HEK293T (cell line): ENCODE data around the gene TBCK.

ENCODE experiments used
- CTCF ChIA-PET: fragments of 350-600 bp; formaldehyde crosslinking; extraction: SDS; loops from one replicate; lab custom pipeline; 2021; ENCODE audit warnings: antibody characterized with exemption, inconsistent platforms; lab: Yijun Ruan, JAX
- POLR2A ChIA-PET: fragments of 350-600 bp; formaldehyde crosslinking; extraction: SDS; loops from one replicate; lab custom pipeline; 2020; ENCODE audit warnings: antibody characterized with exemption, inconsistent platforms; lab: Yijun Ruan, JAX
- DNase-seq: peaks from one replicate; pipeline ENCODE4 v3.0.0; 2012; ENCODE audit warnings: mixed read lengths; ENCODE audit errors: extremely low spot score
- ARNT ChIP-seq: fragments of 450-650 bp; IDR thresholded peaks from 2 replicates; pipeline ENCODE4 v1.6.1; 2017; ENCODE audit warnings: mild to moderate bottlenecking
- BHLHE40 ChIP-seq: fragments of 450-650 bp; IDR thresholded peaks from 2 replicates; pipeline ENCODE4 v1.6.1; 2016; ENCODE audit warnings: mild to moderate bottlenecking, moderate library complexity, borderline replicate concordance
- CTBP1 ChIP-seq: fragments of 450-650 bp; IDR thresholded peaks from 2 replicates; pipeline ENCODE4 v1.6.1; 2016; ENCODE audit warnings: borderline replicate concordance
- ELF4 ChIP-seq: fragments of 450-650 bp; IDR thresholded peaks from 2 replicates; pipeline ENCODE4 v1.6.1; 2017; ENCODE audit warnings: antibody characterized with exemption
- FOXA1 ChIP-seq: fragments of 450-650 bp; IDR thresholded peaks from 2 replicates; pipeline ENCODE4 v1.6.1; 2016; ENCODE audit warnings: mild to moderate bottlenecking
- FOXK2 ChIP-seq: fragments of 450-650 bp; IDR thresholded peaks from 2 replicates; pipeline ENCODE4 v1.6.1; 2016; ENCODE audit warnings: mild to moderate bottlenecking
- FOXM1 ChIP-seq: fragments of 450-650 bp; IDR thresholded peaks from 2 replicates; pipeline ENCODE4 v1.6.1; 2017; ENCODE audit warnings: mild to moderate bottlenecking, borderline replicate concordance
- HDGF ChIP-seq: fragments of 450-650 bp; IDR thresholded peaks from 2 replicates; pipeline ENCODE4 v1.6.1; 2017; ENCODE audit warnings: antibody characterized with exemption, borderline replicate concordance
- L3MBTL2 ChIP-seq: fragments of 450-650 bp; conservative IDR thresholded peaks from 2 replicates; pipeline ENCODE4 v1.6.1; 2016; ENCODE audit warnings: mild to moderate bottlenecking
- LEF1 ChIP-seq: fragments of 450-650 bp; IDR thresholded peaks from 2 replicates; pipeline ENCODE4 v1.6.1; 2017; ENCODE audit warnings: mild to moderate bottlenecking, borderline replicate concordance
- NFRKB ChIP-seq: fragments of 450-650 bp; IDR thresholded peaks from 2 replicates; pipeline ENCODE4 v1.6.1; 2016; ENCODE audit warnings: mild to moderate bottlenecking, moderate library complexity
- SP1 ChIP-seq: fragments of 450-650 bp; IDR thresholded peaks from 2 replicates; pipeline ENCODE4 v1.6.1; 2017
- SUZ12 ChIP-seq: fragments of 450-650 bp; IDR thresholded peaks from 2 replicates; pipeline ENCODE4 v1.6.1; 2016; ENCODE audit warnings: mild to moderate bottlenecking
- TARDBP ChIP-seq: fragments of 450-650 bp; IDR thresholded peaks from 2 replicates; pipeline ENCODE4 v1.6.1; 2016
- ZNF384 ChIP-seq: fragments of 450-650 bp; IDR thresholded peaks from 2 replicates; pipeline ENCODE4 v1.6.1; 2016
- TF ChIP-seq, protein P1 (sequence below): fragments of 450-650 bp; IDR thresholded peaks from 2 replicates; pipeline ENCODE4 v1.6.1; 2016

Gene TBCK

DNA sequence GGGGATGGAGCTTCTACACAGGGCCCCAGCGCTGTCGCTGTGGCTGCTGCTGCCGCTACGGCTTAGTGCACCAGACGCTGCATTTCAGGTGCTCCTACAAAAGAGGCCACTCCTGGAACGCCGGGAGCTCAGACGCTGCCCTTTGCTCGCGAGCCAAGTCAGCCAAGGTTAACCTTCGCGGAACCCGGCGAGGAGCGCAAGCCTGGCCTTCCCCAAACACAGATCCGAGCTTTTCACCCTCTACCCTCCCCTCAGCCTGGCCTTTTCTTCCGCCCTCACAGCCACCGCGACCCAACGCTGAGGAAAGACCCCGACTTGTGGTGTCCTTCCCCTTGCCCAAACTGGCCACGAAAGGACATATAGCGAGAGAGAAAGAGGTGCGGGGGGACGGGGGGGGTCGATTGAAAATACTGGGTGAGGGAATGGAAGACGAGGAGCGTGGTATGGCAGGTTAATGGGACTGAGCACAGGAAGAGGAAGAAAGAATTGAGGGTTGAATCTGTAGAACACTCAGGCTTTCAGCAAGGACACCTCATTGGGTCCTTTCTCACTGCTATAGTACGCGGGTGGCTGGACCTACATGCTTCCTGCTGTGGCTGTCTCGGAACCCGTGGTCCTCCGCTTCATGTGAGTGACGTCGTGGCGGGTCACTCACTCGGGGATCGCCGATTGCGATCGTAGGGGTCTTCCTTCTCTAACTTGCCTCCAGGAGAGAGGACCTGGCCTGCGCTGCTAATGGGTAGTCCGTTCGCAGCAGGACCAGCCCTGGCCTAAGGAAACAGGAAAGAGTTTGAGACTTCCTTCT, at the start of gene TBCK, which contains the start of gene AIMP1:
TSS of gene TBCK (minus strand) at position 242 of the 805 bp plus-strand sequence. CDS start 7,249 bp downstream, outside the sequence.
TSS of gene AIMP1 (plus strand) at position 583 of the 805 bp plus-strand sequence. CDS start 8,460 bp downstream, outside the sequence.
- TF ChIP-seq NFRKB (peak; percentile 49; the same call in 1 of the 2 replicates), HDGF (no peak), ELF4 (peak; percentile 53; the same call in 1 of the 2 replicates), FOXM1 (0 out of 2 replicates have a peak, but pooled peaks have one; percentile 38), L3MBTL2 (0 out of 2 replicates have a peak, but pooled peaks have one; percentile 35)
- TF ChIP-seq, protein P1, sequence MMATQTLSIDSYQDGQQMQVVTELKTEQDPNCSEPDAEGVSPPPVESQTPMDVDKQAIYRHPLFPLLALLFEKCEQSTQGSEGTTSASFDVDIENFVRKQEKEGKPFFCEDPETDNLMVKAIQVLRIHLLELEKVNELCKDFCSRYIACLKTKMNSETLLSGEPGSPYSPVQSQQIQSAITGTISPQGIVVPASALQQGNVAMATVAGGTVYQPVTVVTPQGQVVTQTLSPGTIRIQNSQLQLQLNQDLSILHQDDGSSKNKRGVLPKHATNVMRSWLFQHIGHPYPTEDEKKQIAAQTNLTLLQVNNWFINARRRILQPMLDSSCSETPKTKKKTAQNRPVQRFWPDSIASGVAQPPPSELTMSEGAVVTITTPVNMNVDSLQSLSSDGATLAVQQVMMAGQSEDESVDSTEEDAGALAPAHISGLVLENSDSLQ: peak; percentile 85
- POLR2A ChIA-PET: interaction anchor here (0.6 to 1.4 kb wide), 7 partner anchors 10 to 50 kb away, joined by 3 to 5 read pairs (median 4); no protein-coding TSS in a partner anchor
- DNase-seq: peak; percentile 76
- CTCF ChIA-PET: interaction anchor here (0.7 to 1.1 kb wide), 2 partner anchors 12 to 187 kb away, joined by 3 to 5 read pairs; no protein-coding TSS in a partner anchor

DNA sequence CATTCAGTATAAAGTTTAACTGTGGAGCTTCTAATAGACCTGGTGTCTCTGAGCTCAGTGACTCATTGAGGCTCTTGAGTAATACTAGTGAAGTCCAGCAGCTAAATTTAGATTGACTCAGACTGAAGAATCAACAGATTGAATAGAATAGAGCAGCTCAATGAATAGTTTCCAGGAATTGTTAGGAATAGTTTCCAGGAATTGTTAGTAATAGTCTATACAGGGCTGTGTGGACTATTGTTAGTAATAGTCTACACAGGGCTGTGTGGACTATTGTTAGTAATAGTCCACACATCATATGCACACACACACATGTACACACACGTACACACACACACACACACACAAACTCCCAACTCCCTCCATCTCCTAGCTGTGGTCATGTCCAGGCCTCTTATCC, 49.6 kb upstream of the TBCK start:
- POLR2A ChIA-PET: no interaction called here
- DNase-seq: no peak
- no peak for TF ChIP-seq SP1
- TF ChIP-seq NFRKB: no peak
- TF ChIP-seq SUZ12: no peak
- no peak for TF ChIP-seq LEF1
- TF ChIP-seq BHLHE40: no peak
- TF ChIP-seq TARDBP: no peak
- no peak for TF ChIP-seq HDGF
- no peak for TF ChIP-seq ZNF384
- TF ChIP-seq FOXA1: no peak
- no peak for TF ChIP-seq ARNT
- CTCF ChIA-PET: interaction anchor here (0.7 kb wide), 1 partner anchor 908 kb away, joined by 3 read pairs; no protein-coding TSS in a partner anchor

DNA sequence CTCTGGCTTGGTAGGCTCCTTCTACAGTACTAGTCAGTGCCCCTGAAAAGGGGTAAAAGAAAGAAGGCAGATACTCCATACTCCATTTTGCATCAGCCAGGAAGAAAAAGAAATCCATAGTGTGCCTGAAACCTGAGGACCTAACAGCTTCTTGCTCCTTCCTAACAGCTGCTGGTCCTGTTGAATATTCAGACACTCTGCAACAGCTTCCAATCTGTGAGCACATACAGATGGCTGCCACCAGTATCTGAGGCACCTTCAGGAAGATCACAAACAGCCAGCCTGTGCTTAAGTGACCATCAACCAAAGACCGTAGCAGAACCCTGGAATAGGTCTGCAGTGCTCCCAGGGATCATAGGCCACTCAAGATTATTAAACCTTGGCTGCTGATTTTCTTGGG, 48.3 kb upstream of the TBCK start:
- no peak for DNase-seq
- TF ChIP-seq SP1 (no peak), BHLHE40 (no peak), FOXM1 (no peak), SUZ12 (no peak), L3MBTL2 (no peak), ZNF384 (no peak), TARDBP (no peak), LEF1 (no peak), ELF4 (no peak), NFRKB (no peak), FOXK2 (no peak), CTBP1 (no peak), FOXA1 (no peak), HDGF (no peak), ARNT (no peak)
- TF ChIP-seq, protein P1: no peak
- ChIA-PET CTCF (no interaction called here), POLR2A (no interaction called here)

DNA sequence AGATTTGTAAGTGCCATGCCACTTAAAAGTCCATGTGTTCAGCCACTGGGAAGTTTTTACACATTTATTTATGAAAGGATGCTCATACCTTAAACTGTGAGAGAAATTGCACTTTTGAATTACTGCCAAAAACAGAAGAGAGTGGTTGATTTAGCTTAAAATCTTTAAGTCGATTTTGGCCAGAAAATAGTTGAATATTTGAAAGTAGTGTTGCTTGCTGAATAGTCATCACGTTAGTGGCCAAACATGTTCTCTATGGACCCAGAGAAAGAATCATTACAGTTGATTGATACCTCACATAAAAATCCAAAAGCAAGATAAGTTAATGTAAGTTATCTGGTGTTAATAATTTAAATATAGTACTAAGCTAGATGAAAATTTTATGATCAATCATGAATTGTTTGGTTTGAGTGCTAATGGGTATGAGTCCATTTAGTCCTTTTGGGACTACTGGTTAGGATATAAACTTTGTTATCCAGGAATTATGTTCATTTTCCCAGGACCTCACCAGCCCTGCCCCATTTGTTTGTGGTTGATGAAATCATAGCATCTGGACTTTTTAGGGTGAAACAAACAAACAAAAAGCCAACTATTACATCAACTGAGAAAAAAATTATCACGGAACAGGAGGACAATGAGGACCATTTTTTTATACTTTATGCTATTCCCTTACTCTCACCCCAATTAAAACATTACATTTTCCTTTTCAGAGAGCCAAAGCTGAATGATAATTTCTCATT, 46.2 kb upstream of the TBCK start:
- no peak for DNase-seq
- TF ChIP-seq SP1 (no peak), ARNT (no peak), HDGF (no peak), FOXA1 (no peak), L3MBTL2 (no peak), TARDBP (no peak), FOXK2 (no peak), CTBP1 (no peak), SUZ12 (no peak), BHLHE40 (no peak)
- TF ChIP-seq, protein P1: no peak
- CTCF ChIA-PET: interaction anchor here (0.5 to 0.7 kb wide), 2 partner anchors 32 to 329 kb away, joined by 3 read pairs; no protein-coding TSS in a partner anchor
- POLR2A ChIA-PET: no interaction called here

DNA sequence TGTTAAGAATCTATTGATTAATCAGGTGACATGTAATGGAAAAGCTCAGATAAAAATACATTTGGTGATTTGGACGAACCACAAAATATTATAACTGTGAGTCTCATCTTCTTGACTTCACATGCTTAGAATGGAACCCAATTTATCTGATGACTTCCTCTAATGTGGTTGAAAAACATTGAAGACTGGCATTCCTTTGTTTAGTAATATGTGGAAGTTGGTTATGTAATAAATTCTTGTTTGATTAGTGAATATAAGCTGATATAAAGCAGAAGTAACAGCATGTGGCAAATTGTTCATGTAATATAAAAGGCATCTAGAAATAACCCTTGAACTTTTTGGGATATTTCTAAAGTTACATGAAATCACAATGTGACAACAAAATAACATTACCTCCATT, 42.9 kb upstream of the TBCK start:
- DNase-seq: no peak
- CTCF ChIA-PET: interaction anchor here (0.7 kb wide), 1 partner anchor 146 kb away, joined by 5 read pairs; no protein-coding TSS in a partner anchor
- TF ChIP-seq NFRKB (no peak), SP1 (no peak), FOXA1 (no peak)
- POLR2A ChIA-PET: no interaction called here
